GM21528 (cell line): ENCODE data around the gene AFAP1L2.
"Not testable (repeated sequence)": the region's sequence is repeated elsewhere in the genome, so short reads cannot be mapped to it uniquely, and the experiment has no call there.

ENCODE experiments used
- ATAC-seq: cut with Tn5 transposase; IDR thresholded peaks from one replicate; pipeline ENCODE4 v1.9.1; 2021; ENCODE audit warnings: mild to moderate bottlenecking, moderate library complexity; ENCODE audit not compliant: unreplicated experiment, low FRiP score

AFAP1L2 gene

DNA sequence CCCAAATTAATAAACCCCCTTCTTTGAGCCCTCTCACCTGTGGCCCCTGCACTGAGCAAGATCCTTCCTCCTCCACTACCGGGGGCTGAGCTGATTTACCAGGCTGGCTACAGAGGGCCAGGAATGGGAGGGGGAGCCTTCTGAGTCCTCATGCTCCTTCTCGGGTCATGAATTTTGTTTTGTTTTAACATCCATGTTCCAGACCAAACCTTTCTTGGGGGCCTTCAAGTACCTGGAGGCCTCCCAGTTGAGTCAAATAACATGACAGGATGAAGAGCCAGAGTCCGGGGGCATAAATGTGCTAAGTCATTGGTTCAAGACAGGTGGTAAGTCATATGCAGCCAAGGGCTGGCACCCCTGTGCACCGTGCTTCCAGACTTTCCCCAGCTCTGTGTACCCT lies 39.6 kb downstream of the AFAP1L2 start:
- ATAC-seq = no peak

GRCh38 chr10:114363745-114364454 lies 40.4 kb downstream of the AFAP1L2 start:
- ATAC-seq = no peak

DNA sequence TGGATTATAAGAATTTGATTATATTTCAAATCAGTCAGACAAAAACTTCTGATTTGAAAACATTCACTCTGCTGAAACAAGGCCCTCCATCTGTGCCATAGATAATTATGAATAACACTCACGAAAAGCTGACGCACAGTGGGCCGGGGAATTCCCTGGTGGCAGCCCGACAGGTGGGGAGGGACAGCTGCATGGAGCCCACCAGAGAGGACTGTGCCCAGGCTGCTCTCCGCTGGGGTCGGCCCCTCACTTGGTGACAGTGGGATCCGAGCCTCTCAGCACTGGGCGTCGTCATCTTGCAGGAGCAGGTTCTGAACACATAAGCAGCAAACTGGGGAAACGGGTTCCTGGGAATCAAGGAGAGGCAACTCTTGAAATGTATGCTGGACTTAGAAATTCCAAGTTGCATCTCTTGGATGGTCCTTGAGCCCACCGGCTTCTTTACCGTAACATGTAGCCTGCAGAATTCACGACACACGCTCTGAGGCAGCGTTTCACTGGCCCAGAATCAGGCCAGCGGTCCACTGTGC lies 41.4 kb downstream of the AFAP1L2 start:
- no peak for ATAC-seq

- no peak for ATAC-seq
These were observed 44.4 kb downstream of the AFAP1L2 start for GRCh38 chr10:114359953-114360345.

DNA sequence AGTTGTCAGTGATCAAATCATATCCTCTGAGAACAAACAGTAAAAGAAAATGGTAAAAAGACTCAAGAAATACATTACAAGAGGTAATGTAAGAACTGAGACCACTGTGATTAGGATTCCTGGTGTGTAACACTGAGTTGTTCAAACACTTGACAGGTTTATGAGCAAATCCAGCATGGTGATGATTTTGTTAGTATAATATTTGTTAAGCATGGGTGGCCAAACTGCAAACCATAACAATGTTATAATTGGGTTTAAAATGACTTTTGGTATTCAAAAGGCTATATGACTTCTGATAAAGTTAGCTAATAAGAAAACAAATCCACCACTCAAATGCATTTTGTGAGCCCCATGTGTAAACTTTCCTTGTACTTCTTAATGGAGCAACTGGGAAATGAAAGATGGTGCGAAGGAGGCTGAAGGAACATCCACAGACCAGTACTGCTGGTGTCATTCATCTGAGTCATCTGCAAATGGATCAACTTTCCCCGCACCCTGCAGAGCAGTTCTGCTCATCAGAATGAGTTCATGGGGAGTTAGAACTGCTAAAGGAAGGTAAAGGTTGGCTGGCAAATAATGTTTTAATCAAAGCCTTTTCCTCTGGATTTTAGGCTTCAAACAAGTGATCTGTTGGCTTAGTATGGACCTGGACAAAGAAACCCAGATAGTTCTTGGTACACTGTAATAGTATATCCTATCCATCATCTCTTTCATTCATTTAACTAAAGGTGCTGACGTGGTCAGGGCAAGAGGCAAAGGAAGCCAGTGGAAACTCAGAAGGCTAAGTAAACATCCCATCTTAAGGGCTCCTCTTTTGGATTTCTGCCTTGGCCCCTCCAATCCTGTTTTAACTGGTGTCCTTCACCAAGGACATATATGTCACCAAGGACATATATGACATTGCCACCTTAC lies 45.0 kb downstream of the AFAP1L2 start:
- no peak for ATAC-seq

DNA sequence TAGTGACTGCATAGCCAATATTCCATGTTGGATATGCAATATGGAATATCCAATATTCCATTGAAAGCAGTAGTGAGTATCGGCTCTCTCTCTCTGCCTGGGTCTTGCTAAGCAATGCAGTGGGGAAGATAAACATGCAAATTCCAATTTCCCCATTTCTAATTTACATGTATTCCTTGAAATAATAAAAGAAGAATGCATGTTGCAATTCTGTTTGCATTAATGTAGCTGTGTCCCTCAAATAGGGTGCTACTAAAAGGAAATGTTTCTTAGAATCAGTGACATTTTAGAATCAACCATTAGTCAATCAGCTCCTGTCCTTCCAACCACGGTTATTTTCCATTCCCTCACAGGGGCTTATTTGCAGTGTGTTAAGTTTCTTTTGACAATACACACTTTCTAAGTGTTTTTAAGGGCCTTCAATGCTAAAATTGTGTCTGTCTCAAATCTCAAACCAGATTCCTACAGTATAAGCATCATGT lies 46.7 kb downstream of the AFAP1L2 start:
- ATAC-seq = no peak

GRCh38 chr10:114356751-114357514 lies 47.4 kb downstream of the AFAP1L2 start:
- no peak for ATAC-seq

GRCh38 chr10:114356126-114356525 lies 48.2 kb downstream of the AFAP1L2 start:
- no peak for ATAC-seq

GRCh38 chr10:114353383-114353782 lies 50.9 kb downstream of the AFAP1L2 start:
- ATAC-seq = no peak

GRCh38 chr10:114352653-114353298 lies 51.5 kb downstream of the AFAP1L2 start:
- no peak for ATAC-seq

GRCh38 chr10:114350751-114351150 lies 53.6 kb downstream of the AFAP1L2 start:
- no peak for ATAC-seq

DNA sequence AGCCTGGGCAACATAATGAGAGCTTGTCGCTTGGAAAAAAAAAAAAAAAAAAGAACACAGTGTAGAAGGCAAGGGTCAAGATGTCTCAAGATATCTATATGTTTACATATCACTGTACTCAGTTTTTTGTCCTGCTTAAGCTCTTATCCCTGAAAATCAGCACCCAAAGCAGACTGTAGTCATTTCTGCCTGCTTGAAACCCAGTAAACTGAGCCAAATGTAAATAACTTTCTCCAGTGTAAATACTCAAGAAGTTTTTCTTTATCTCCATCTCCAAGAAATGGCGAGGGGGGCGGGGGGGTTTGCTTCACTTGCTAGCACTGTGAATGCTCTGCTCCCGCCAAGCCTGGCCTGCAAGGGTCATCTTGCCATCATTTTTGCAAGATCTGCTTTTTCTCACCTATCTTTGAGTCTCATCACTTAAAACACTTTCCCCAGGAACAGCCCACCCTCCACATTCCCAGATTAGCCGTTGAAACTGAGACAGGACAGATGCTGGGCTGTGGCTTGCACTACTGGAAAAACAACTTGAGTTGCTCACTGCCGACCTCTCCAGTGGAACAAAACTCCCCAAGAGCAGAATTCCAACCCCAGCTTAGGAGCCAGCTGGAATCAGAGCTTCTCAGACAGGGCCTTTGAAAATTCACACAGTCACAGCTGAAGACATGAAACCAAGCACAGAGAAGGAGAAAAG lies 54.6 kb downstream of the AFAP1L2 start:
- no peak for ATAC-seq

- ATAC-seq = not testable (repeated sequence)
These were observed 55.2 kb downstream of the AFAP1L2 start for GRCh38 chr10:114349071-114349470.

DNA sequence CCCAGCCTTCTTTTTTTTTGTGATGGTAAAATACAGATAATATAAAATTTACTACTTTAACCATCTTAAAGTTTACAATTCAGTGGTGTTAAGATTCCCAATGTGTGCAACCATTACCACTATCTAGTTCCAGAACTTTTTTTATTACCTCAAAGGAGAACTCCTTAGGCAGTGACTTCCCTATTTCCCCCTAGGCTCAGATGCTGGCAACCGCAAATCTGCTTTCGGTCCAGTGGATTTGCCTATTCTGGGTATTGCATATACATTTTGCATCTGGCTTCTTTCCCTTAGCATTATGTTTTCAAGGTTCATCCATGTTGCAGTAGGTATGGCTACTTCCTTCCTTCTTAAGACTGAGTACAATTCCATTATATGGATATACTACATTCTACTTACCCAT lies 56.5 kb downstream of the AFAP1L2 start:
- ATAC-seq = no peak

GRCh38 chr10:114347241-114347640 lies 57.1 kb downstream of the AFAP1L2 start:
- ATAC-seq = no peak

DNA sequence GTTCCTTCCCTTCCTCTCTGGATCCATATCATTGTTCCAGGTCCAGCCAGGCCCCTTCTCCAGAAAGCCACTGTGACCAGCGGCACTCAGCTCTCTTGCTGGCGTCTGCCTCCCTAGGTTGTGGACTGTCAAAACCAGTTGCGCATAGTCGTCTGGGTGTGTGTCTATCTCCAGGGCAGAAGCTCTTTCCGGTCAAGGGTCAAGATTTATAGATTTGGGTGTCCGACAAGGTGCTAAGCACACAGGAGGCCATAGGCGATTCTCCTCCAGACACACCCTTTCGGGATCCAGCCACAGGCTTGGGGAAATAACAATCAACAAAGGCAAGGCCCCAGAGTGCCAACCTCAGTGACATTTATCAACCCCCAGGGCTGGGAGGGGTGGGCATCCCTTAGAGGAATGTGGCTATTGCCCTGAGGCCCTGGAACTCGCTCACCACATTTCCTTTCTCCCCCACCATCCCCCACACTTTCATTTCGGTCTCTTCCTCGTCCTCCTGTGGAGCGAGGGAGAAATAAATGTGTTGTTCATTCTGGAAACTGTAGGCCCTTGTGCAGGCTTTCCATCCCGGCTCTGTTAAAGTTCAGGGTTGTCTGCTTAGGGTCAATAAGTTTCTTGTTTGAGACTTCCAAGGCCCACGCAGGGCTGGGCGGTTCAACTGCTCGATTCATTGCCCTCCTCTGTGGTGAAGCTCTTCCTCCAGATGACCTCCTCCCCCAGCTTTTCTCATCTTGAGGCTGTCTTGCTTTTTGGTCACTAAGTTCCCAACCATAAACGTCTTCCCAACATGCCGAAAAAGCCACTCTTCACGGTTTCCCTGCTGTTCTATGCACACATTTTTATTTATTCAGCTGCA lies 57.9 kb downstream of the AFAP1L2 start:
- ATAC-seq = no peak

DNA sequence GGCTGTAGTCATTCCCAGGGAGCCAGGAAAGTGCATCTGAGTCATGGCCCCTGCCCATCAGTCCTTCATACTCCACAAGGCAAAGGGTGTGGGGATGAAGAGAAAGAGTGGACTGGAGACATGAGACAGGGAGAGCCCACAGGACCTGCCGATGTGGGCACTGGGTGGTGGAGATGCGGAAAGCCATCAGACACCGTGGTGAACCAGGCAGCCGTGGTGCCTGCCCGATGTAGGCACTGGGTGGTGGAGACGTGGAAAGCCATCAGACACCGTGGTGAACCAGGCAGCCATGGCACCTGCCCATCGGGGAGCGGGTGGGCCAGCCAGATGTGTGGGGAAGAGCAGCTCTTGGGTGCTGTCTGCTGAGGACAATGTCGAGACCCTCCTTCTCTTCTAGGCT lies 58.6 kb downstream of the AFAP1L2 start:
- no peak for ATAC-seq

DNA sequence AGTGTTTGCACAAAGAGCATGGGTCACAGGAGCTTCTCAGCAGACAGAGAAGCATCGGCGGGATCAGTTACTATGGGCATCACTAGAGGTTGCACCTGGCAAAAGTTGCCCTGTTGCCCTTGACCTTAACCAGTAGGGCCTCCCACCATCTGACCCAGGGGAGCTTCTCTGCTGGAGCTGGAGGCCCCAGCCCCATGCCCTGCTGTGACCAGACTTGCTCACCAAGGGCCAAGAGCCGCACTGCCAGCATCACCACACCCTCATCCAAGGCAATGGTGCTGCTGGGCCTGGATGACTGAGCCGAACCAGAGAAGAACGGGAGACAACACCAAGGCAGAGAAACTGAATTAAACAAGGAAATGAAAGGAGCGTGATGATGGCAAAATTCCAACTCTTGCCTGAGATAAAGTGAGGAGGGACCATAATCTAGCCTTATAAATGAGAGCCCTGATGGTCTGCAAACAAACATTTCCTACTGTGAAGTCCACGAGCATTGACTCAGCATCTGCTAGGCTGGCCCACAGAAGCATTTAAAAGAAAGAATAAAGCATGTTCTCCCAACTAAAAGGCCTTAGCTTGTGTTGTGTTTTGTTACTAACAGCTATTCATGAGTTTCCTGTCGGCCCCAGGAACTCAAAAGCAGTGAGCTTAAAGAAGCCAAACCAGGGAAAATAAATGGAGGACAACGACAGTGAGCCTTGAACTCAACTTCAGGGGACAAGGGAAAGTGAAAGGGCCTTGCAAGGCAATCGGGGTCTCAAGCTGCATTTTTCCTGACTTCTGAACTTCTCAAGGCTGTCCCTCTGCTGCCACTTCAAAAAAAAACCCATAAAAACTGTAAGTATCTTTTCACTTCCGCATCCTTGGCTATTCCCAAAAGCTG lies 60.4 kb downstream of the AFAP1L2 start:
- no peak for ATAC-seq
